GM12891 (cell line): Measurements from ENCODE around the gene CCNDBP1.
"Not testable (repeated sequence)": the region's sequence is repeated elsewhere in the genome, so short reads cannot be mapped to it uniquely, and the experiment has no call there.

Experiments
- DNase-seq: peaks from one replicate; pipeline ENCODE4 v3.0.0; 2011; ENCODE audit warnings: low spot score; ENCODE audit not compliant: insufficient read length
- FAIRE-seq: peaks from 2 replicates; lab custom pipeline; 2011; peaks lifted over from hg19 to GRCh38; lab: Jason Lieb, UNC
- PAX5 ChIP-seq: IDR thresholded peaks from 2 replicates; pipeline ENCODE4 v1.6.1; 2011; ENCODE audit warnings: low read length, moderate library complexity, mild to moderate bottlenecking; ENCODE audit not compliant: insufficient read depth, severe bottlenecking
- POLR2A ChIP-seq: IDR thresholded peaks from 2 replicates; pipeline ENCODE4 v1.6.1; 2011; ENCODE audit warnings: low read depth, low read length, control low read depth
- POLR2AphosphoS5 ChIP-seq: IDR thresholded peaks from 2 replicates; pipeline ENCODE4 v1.6.1; 2011; ENCODE audit warnings: low read depth, low read length, control low read depth
- POU2F2 ChIP-seq: IDR thresholded peaks from 2 replicates; pipeline ENCODE4 v1.6.1; 2011; ENCODE audit warnings: low read depth, mild to moderate bottlenecking, control low read depth, low read length, moderate library complexity
- SPI1 ChIP-seq: IDR thresholded peaks from 2 replicates; pipeline ENCODE4 v1.6.1; 2011; ENCODE audit warnings: low read depth, low read length, control low read depth
- TAF1 ChIP-seq: IDR thresholded peaks from 2 replicates; pipeline ENCODE4 v1.6.1; 2011; ENCODE audit warnings: low read depth, low read length, control low read depth

The CCNDBP1 gene

DNA sequence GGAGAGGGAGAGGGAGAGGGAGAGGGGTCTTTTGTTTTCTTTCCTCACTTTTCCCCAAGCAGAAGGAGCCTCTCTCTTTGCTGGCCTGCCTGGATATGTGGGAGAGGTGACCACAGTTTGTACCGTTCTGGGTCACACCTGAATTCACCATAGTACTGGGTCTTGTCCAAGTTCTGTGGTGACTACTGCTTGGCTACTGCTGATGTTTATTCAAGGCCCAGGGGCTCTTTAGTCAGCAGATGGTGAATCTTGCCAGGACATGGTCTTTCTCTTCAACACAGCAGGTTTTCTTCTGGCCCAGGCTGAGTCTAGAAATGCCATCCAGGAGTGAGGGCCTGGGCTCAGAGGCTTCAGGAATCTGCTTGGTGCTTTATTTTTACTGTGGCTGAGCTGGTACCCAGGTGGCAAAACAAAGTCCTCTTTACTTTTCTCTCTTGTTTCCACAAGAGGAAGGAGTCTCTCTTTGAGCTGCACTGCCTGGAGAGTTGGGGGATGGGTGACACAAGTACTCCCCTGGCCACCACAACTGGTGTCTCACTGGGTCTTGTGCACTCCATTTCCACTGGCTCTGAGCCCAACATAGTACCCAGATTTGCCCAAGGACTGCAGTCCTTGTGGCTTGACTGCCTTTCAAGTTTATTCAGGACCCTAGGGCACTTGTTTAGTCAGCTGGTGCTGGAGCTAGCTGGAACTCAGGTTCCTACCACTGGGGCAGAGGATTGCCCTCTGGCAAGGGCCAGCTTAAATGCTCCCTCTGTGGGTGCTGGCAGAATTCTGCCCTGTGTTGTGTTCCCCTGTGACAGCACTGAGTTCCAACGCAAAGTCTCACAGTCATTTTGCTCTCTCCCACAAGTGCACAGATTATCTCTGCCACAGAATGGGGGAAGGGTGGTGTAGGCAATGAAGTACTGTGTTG is 16.8 kb upstream of the CCNDBP1 start:
- FAIRE-seq (no peak), DNase-seq (no peak)
- no peak for TF ChIP-seq SPI1
- no peak for TF ChIP-seq POLR2A

DNA sequence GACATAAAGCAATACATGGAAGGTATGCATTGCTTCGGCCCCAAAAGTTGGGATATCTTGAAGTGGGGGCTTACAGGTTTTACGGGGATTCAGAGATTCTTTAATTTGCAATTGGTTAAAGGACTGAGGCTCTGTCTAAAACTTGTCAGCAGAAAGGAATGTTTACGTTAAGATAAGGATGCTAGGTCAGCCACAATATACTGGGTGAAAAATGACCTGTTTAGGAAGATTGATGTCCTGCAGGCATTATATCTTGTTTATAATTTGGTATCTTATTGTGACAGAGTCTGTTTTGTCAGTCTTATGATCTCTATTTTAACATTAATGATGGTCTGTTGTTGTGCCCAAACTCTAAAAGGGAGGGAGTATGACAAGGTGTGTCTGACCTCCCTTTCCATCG is 15.3 kb upstream of the CCNDBP1 start:
- DNase-seq (no peak), FAIRE-seq (no peak)
- TF ChIP-seq POU2F2 (no peak), POLR2AphosphoS5 (no peak), TAF1 (no peak), PAX5 (no peak), SPI1 (no peak), POLR2A (no peak)

GRCh38 chr15:43175656-43176309 is 9.4 kb upstream of the CCNDBP1 start:
- not testable (repeated sequence) for FAIRE-seq, DNase-seq

GRCh38 chr15:43177147-43177546 is 8.1 kb upstream of the CCNDBP1 start:
- not testable (repeated sequence) for FAIRE-seq, DNase-seq

- no peak for FAIRE-seq
- no peak for DNase-seq
- no peak for TF ChIP-seq POLR2AphosphoS5
- no peak for TF ChIP-seq PAX5
- no peak for TF ChIP-seq TAF1
- TF ChIP-seq POLR2A = no peak
- TF ChIP-seq SPI1 = no peak
- TF ChIP-seq POU2F2 = no peak
These were observed 1.9 kb upstream of the CCNDBP1 start for GRCh38 chr15:43183270-43183669.

GRCh38 chr15:43184407-43185124 is 637 bp upstream of the CCNDBP1 start:
- no peak for DNase-seq
- TF ChIP-seq SPI1 (no peak), POLR2AphosphoS5 (no peak), POU2F2 (no peak), POLR2A (no peak), TAF1 (no peak), PAX5 (no peak)
- no peak for FAIRE-seq

DNA sequence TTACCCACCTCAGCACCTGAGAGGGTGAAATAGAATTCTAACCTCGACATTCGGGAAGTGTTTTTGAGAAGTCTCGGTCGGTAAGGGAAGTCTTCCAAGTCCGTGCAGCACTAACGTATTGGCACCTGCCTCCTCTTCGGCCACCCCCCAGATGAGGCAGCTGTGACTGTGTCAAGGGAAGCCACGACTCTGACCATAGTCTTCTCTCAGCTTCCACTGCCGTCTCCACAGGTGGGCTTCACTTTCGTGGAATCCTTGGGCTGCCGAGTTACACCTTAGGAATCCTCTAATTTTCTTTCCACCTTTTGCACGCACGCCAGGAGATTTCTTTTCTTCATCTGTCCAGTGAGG is 775 bp downstream of the CCNDBP1 start:
- DNase-seq = no peak
- TF ChIP-seq PAX5 = no peak
- no peak for TF ChIP-seq POU2F2
- no peak for TF ChIP-seq POLR2A
- TF ChIP-seq POLR2AphosphoS5 = no peak
- no peak for TF ChIP-seq TAF1
- TF ChIP-seq SPI1 = no peak
- FAIRE-seq = peak; percentile 90

DNA sequence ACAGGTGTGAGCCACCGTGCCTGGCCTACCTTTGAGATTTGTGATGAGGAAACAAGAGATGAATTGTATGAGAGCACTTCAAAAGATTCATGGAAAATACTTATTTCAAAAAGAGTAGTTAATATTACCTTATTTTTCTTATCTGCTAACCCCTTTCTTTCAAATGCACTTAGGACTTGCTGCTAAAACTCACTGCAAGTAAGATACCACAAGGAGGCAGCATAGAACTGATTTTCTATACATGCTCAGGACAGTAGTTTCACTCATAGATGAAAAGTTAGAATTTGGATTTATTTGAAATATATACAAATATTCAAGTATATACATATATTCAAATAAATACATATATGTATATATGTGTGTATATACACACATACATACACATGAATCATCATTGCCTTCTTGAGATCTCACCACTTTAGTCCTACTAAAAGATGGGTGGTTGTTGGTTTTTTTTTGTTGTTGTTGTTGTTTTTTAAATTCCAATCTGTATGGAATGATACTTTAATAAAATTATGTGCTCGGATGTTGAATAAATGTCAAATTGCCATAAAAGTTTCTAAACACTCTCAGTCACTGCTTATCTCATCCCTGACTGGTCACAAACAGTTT is 2.4 kb downstream of the CCNDBP1 start:
- FAIRE-seq = no peak

GRCh38 chr15:43189296-43189695 is 4.1 kb downstream of the CCNDBP1 start:
- no peak for TF ChIP-seq TAF1
- no peak for TF ChIP-seq POLR2A
- no peak for TF ChIP-seq POU2F2
- TF ChIP-seq POLR2AphosphoS5 = no peak
- no peak for TF ChIP-seq SPI1
- TF ChIP-seq PAX5 = no peak
- DNase-seq = no peak
- no peak for FAIRE-seq

More for the DNA sequence above, 2.4 kb downstream of the CCNDBP1 start:
- no peak for DNase-seq
- TF ChIP-seq POLR2A (no peak), POU2F2 (no peak), PAX5 (no peak), POLR2AphosphoS5 (no peak), SPI1 (no peak), TAF1 (no peak)

DNA sequence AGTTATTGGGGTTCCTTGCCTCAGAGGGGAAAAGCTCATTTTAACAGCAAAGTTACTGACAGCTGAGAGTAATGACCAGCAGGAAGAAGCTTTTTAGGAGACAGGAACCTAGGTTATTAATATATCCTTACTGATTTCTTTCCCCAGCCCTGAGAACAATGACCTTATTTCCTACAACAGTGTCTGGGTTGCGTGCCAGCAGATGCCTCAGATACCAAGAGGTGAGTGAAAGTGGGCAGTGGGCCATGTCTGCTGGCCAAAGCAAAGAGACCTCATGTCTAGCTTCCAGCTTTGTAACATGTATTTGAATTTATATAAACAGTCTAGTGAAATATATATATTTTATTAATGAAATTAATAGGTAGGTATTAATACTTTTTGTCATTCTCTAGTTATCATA is 5.0 kb downstream of the CCNDBP1 start:
- TF ChIP-seq SPI1 (no peak), POLR2A (no peak), PAX5 (no peak), POLR2AphosphoS5 (no peak), TAF1 (no peak), POU2F2 (no peak)
- DNase-seq (no peak), FAIRE-seq (no peak)
